Memory B cell (primary cell): ENCODE measurements around the gene NAALADL2.
"Not testable (repeated sequence)": the region's sequence is repeated elsewhere in the genome, so short reads cannot be mapped to it uniquely, and the experiment has no call there.

Source experiments
- ATAC-seq: fragments of 150-1000 bp; cut with Tn5 transposase; 2 replicates; pipeline ENCODE4 v1.10.0; 2021; ENCODE audit warnings: low read depth, mild to moderate bottlenecking, moderate library complexity
- DNase-seq, 2 donors: peaks; one replicate each; pipeline ENCODE4 v3.0.0; 2022; ENCODE audit warnings: low spot score in 2 of 2
- H3K27ac Mint-ChIP-seq: one replicate; pipeline ENCODE4 v1.8.0; 2022; ENCODE audit warnings: mild to moderate bottlenecking, moderate library complexity, mixed read lengths
- H3K27me3 Mint-ChIP-seq: one replicate; pipeline ENCODE4 v1.8.0; 2022; ENCODE audit warnings: mixed read lengths
- H3K36me3 Mint-ChIP-seq: one replicate; pipeline ENCODE4 v1.8.0; 2022; ENCODE audit warnings: mild to moderate bottlenecking, mixed read lengths
- H3K4me1 Mint-ChIP-seq: one replicate; pipeline ENCODE4 v1.8.0; 2022; ENCODE audit warnings: mixed read lengths
- H3K4me3 Mint-ChIP-seq: one replicate; pipeline ENCODE4 v1.8.0; 2022; ENCODE audit warnings: mild to moderate bottlenecking, moderate library complexity, mixed read lengths
- H3K9me3 Mint-ChIP-seq: one replicate; pipeline ENCODE4 v1.8.0; 2022; ENCODE audit warnings: mixed read lengths

NAALADL2 gene

GRCh38 chr3:175746308-175746707 lies 887.2 kb downstream of the NAALADL2 start:
- Mint-ChIP-seq H3K4me3 (no peak overlapping the region), H3K27me3 (no peaks in the 10 kb centered on the region), H3K4me1 (no peaks in the 10 kb centered on the region), H3K27ac (no peak overlapping the region), H3K9me3 (peaks cover 4% of the 10 kb centered on the region), H3K36me3 (no peaks in the 10 kb centered on the region)
- ATAC-seq, result no peak
- DNase-seq, result no peak

- Mint-ChIP-seq H3K4me1 (no peaks in the 10 kb centered on the region), H3K27me3 (no peaks in the 10 kb centered on the region), H3K9me3 (peaks cover 4% of the 10 kb centered on the region), H3K36me3 (no peaks in the 10 kb centered on the region), H3K4me3 (no peak overlapping the region), H3K27ac (no peak overlapping the region)
- DNase-seq, result no peak
- ATAC-seq, result no peak
Measured at GRCh38 chr3:175748087-175748730, 889.1 kb downstream of the NAALADL2 start.

- no peaks in the 10 kb centered on the region for H3K36me3 Mint-ChIP-seq
- H3K4me1 Mint-ChIP-seq, result no peaks in the 10 kb centered on the region
- H3K4me3 Mint-ChIP-seq, result no peak overlapping the region
- H3K9me3 Mint-ChIP-seq, result peaks cover 3% of the 10 kb centered on the region
- ATAC-seq, result no peak
- H3K27ac Mint-ChIP-seq, result no peak overlapping the region
- no peaks in the 10 kb centered on the region for H3K27me3 Mint-ChIP-seq
- no peak for DNase-seq
Measured at GRCh38 chr3:175749981-175750380, 890.8 kb downstream of the NAALADL2 start.

GRCh38 chr3:175751089-175751488 lies 892.0 kb downstream of the NAALADL2 start:
- Mint-ChIP-seq H3K27me3 (no peaks in the 10 kb centered on the region), H3K4me3 (no peak overlapping the region), H3K4me1 (no peaks in the 10 kb centered on the region), H3K9me3 (peaks cover 3% of the 10 kb centered on the region), H3K27ac (no peak overlapping the region), H3K36me3 (no peaks in the 10 kb centered on the region)
- DNase-seq, result no peak
- ATAC-seq, result no peak

- DNase-seq (no peak), ATAC-seq (no peak)
- Mint-ChIP-seq H3K27me3 (no peaks in the 10 kb centered on the region), H3K36me3 (no peaks in the 10 kb centered on the region), H3K4me3 (no peak overlapping the region), H3K9me3 (peaks cover 1% of the 10 kb centered on the region), H3K27ac (no peak overlapping the region), H3K4me1 (no peaks in the 10 kb centered on the region)
Measured at GRCh38 chr3:175763948-175764347, 904.8 kb downstream of the NAALADL2 start.

GRCh38 chr3:175764722-175765121 lies 905.6 kb downstream of the NAALADL2 start:
- Mint-ChIP-seq H3K9me3 (peaks cover 1% of the 10 kb centered on the region), H3K4me1 (no peaks in the 10 kb centered on the region)

GRCh38 chr3:175770426-175770825 lies 911.3 kb downstream of the NAALADL2 start:
- Mint-ChIP-seq H3K27ac (no peak overlapping the region), H3K9me3 (peaks cover 1% of the 10 kb centered on the region), H3K27me3 (no peaks in the 10 kb centered on the region), H3K4me1 (no peaks in the 10 kb centered on the region), H3K36me3 (no peaks in the 10 kb centered on the region), H3K4me3 (no peak overlapping the region)
- ATAC-seq, result no peak
- DNase-seq, result no peak

More at GRCh38 chr3:175764722-175765121, 905.6 kb downstream of the NAALADL2 start:
- Mint-ChIP-seq H3K27me3 (no peaks in the 10 kb centered on the region), H3K36me3 (no peaks in the 10 kb centered on the region), H3K27ac (no peak overlapping the region), H3K4me3 (no peak overlapping the region)
- no peak for DNase-seq
- ATAC-seq, result no peak

GRCh38 chr3:175777495-175777894 lies 918.4 kb downstream of the NAALADL2 start:
- Mint-ChIP-seq H3K4me1 (no peaks in the 10 kb centered on the region), H3K36me3 (no peaks in the 10 kb centered on the region), H3K27me3 (no peaks in the 10 kb centered on the region), H3K4me3 (no peak overlapping the region), H3K9me3 (peaks cover 4% of the 10 kb centered on the region), H3K27ac (no peak overlapping the region)
- ATAC-seq, result no peak
- no peak for DNase-seq

GRCh38 chr3:175777965-175778364 lies 918.8 kb downstream of the NAALADL2 start:
- H3K4me3 Mint-ChIP-seq, result no peak overlapping the region
- no peak overlapping the region for H3K27ac Mint-ChIP-seq
- H3K9me3 Mint-ChIP-seq, result peaks cover 3% of the 10 kb centered on the region
- no peaks in the 10 kb centered on the region for H3K36me3 Mint-ChIP-seq
- DNase-seq, result no peak
- ATAC-seq, result no peak
- no peaks in the 10 kb centered on the region for H3K4me1 Mint-ChIP-seq
- no peaks in the 10 kb centered on the region for H3K27me3 Mint-ChIP-seq

GRCh38 chr3:175778994-175779393 lies 919.9 kb downstream of the NAALADL2 start:
- no peak for ATAC-seq
- Mint-ChIP-seq H3K4me3 (no peak overlapping the region), H3K27ac (no peak overlapping the region), H3K4me1 (no peaks in the 10 kb centered on the region), H3K27me3 (no peaks in the 10 kb centered on the region), H3K9me3 (peaks cover 3% of the 10 kb centered on the region), H3K36me3 (no peaks in the 10 kb centered on the region)
- DNase-seq, result no peak

- H3K9me3 Mint-ChIP-seq, H3K4me1 Mint-ChIP-seq, H3K36me3 Mint-ChIP-seq, ATAC-seq, H3K27me3 Mint-ChIP-seq, H3K27ac Mint-ChIP-seq, H3K4me3 Mint-ChIP-seq, DNase-seq: not testable (repeated sequence)
Measured at GRCh38 chr3:175787109-175787508, 928.0 kb downstream of the NAALADL2 start.

- H3K36me3 Mint-ChIP-seq, result no peaks in the 10 kb centered on the region
- no peak overlapping the region for H3K27ac Mint-ChIP-seq
- no peak for ATAC-seq
- H3K9me3 Mint-ChIP-seq, result no peaks in the 10 kb centered on the region
- no peak overlapping the region for H3K4me3 Mint-ChIP-seq
- no peak for DNase-seq
- no peaks in the 10 kb centered on the region for H3K27me3 Mint-ChIP-seq
- H3K4me1 Mint-ChIP-seq, result no peaks in the 10 kb centered on the region
Measured at GRCh38 chr3:175792245-175792644, 933.1 kb downstream of the NAALADL2 start.

GRCh38 chr3:175798326-175798725 lies 939.2 kb downstream of the NAALADL2 start:
- Mint-ChIP-seq H3K9me3 (no peaks in the 10 kb centered on the region), H3K4me3 (no peak overlapping the region), H3K27ac (no peak overlapping the region), H3K36me3 (no peaks in the 10 kb centered on the region), H3K4me1 (no peaks in the 10 kb centered on the region), H3K27me3 (no peaks in the 10 kb centered on the region)
- ATAC-seq (no peak), DNase-seq (no peak)

GRCh38 chr3:175805825-175806224 lies 946.7 kb downstream of the NAALADL2 start:
- Mint-ChIP-seq H3K4me3 (no peak overlapping the region), H3K36me3 (no peaks in the 10 kb centered on the region), H3K9me3 (no peaks in the 10 kb centered on the region), H3K27ac (no peak overlapping the region), H3K4me1 (no peaks in the 10 kb centered on the region), H3K27me3 (no peaks in the 10 kb centered on the region)
- no peak for DNase-seq
- ATAC-seq, result no peak

- H3K4me3 Mint-ChIP-seq, result no peak overlapping the region
- H3K27me3 Mint-ChIP-seq, result no peaks in the 10 kb centered on the region
- H3K9me3 Mint-ChIP-seq, result no peaks in the 10 kb centered on the region
- ATAC-seq (no peak), DNase-seq (no peak)
- H3K36me3 Mint-ChIP-seq, result no peaks in the 10 kb centered on the region
- no peak overlapping the region for H3K27ac Mint-ChIP-seq
- no peaks in the 10 kb centered on the region for H3K4me1 Mint-ChIP-seq
Measured at GRCh38 chr3:175807175-175807574, 948.0 kb downstream of the NAALADL2 start.
